Hepatocyte (in vitro differentiated cells): ENCODE results near the gene AP3S1. TPM values are rescaled to one million over a fixed set of nuclear protein-coding genes. Genes with fewer than 3 reads are reported as not detected.

ENCODE experiments used
- DNase-seq: peaks from one replicate; pipeline ENCODE4 v3.0.0-alpha.2; 2016; ENCODE audit warnings: low spot score
- H2AFZ ChIP-seq: fragments of 200-600 bp; sonication (generic); 2 replicates; pipeline ENCODE4 v1.6.0; 2016; ENCODE audit warnings: antibody characterized with exemption, mild to moderate bottlenecking
- H3K27ac ChIP-seq: fragments of 200-600 bp; sonication (generic); 2 replicates; pipeline ENCODE4 v1.5.1; 2016; ENCODE audit warnings: mild to moderate bottlenecking
- H3K27me3 ChIP-seq: fragments of 200-600 bp; sonication (generic); 2 replicates; pipeline ENCODE4 v1.6.1; 2016
- H3K36me3 ChIP-seq: fragments of 200-600 bp; sonication (generic); replicated peaks from 2 replicates; pipeline ENCODE4 v1.5.1; 2016; ENCODE audit warnings: low read depth; ENCODE audit not compliant: insufficient read depth
- H3K4me1 ChIP-seq: fragments of 200-600 bp; sonication (generic); 2 replicates; pipeline ENCODE4 v1.5.1; 2016; ENCODE audit warnings: mild to moderate bottlenecking, moderate library complexity; ENCODE audit not compliant: insufficient read depth
- H3K4me2 ChIP-seq: fragments of 200-600 bp; sonication (generic); 2 replicates; pipeline ENCODE4 v1.6.0; 2016
- H3K4me3 ChIP-seq: fragments of 200-600 bp; sonication (generic); 2 replicates; pipeline ENCODE4 v1.5.1; 2016; ENCODE audit warnings: mild to moderate bottlenecking
- H3K79me2 ChIP-seq: fragments of 200-600 bp; sonication (generic); 2 replicates; pipeline ENCODE4 v1.6.0; 2017; ENCODE audit warnings: mild to moderate bottlenecking
- H3K9me2 ChIP-seq: fragments of 200-600 bp; sonication (generic); replicated peaks from 2 replicates; pipeline ENCODE4 v1.6.0; 2017; ENCODE audit warnings: mild to moderate bottlenecking; ENCODE audit not compliant: insufficient read depth
- H3K9me3 ChIP-seq: fragments of 200-600 bp; sonication (generic); 2 replicates; pipeline ENCODE4 v1.5.1; 2016; ENCODE audit warnings: low read depth, mild to moderate bottlenecking
- H4K20me1 ChIP-seq: fragments of 200-600 bp; sonication (generic); 2 replicates; pipeline ENCODE4 v1.6.0; 2016; ENCODE audit warnings: mild to moderate bottlenecking; ENCODE audit not compliant: insufficient read depth, poor library complexity, severe bottlenecking
- CTCF ChIP-seq: fragments of 200-600 bp; sonication (generic); IDR thresholded peaks from 2 replicates; pipeline ENCODE4 v1.5.1; 2016; ENCODE audit warnings: antibody characterized with exemption, mild to moderate bottlenecking; ENCODE audit not compliant: poor library complexity
- EZH2 ChIP-seq: fragments of 200-600 bp; sonication (generic); IDR thresholded peaks from 2 replicates; pipeline ENCODE4 v1.6.1; 2016; ENCODE audit warnings: antibody characterized with exemption, mild to moderate bottlenecking, borderline replicate concordance
- EZH2phosphoT487 ChIP-seq: fragments of 200-600 bp; sonication (generic); IDR thresholded peaks from one replicate; pipeline ENCODE4 v1.6.1; 2018; ENCODE audit warnings: antibody characterized with exemption, mild to moderate bottlenecking, low read depth, moderate library complexity; ENCODE audit not compliant: unreplicated experiment, severe bottlenecking
- WGBS: methylation state at CpG from one replicate; pipeline ENCODE4 v1.1.6; 2016; ENCODE audit warnings: low lambda C conversion rate; ENCODE audit errors: missing lambda C conversion rate; 5-methylcytosine and 5-hydroxymethylcytosine counted together
- polyA plus RNA-seq: library from polyadenylated mRNA; unstranded; fragments of >200 nt; fragmentation: Nextera tagmentation; extraction: Ambion mirVana; gene quantifications from 2 replicates; pipeline ENCODE4 v1.2.1, GENCODE V29; 2016
- total RNA-seq: library from RNA; depleted of rRNA; stranded (reverse); fragments of >200 nt; gene quantifications from 2 replicates; pipeline ENCODE4 v1.2.3, GENCODE V29; 2014

The AP3S1 gene
- total and polyA plus RNA-seq, 2 experiments from 2014 or later, result 148 to 362 TPM

- 90% methylated on average over 1 of the region's 1 CpG for whole genome bisulfite sequencing
- Histone ChIP-seq H3K27ac (no peak overlapping the region), H3K4me2 (no peak overlapping the region), H4K20me1 (no peaks in the 10 kb centered on the region), H3K4me1 (no peaks in the 10 kb centered on the region), H3K79me2 (no peaks in the 10 kb centered on the region), H3K36me3 (no peaks in the 10 kb centered on the region), H3K27me3 (no peaks in the 10 kb centered on the region), H2AFZ (no peak overlapping the region), H3K9me3 (no peaks in the 10 kb centered on the region), H3K9me2 (no peaks in the 10 kb centered on the region), H3K4me3 (no peak overlapping the region)
- TF ChIP-seq EZH2phosphoT487 (no peak), EZH2 (no peak), CTCF (no peak)
- DNase-seq, result no peak
Observed at GRCh38 chr5:115949096-115949495, 107.4 kb downstream of the AP3S1 start.

- no peaks in the 10 kb centered on the region for H3K9me3 ChIP-seq
- no peaks in the 10 kb centered on the region for H3K9me2 ChIP-seq
- no peak overlapping the region for H2AFZ ChIP-seq
- no peaks in the 10 kb centered on the region for H3K27me3 ChIP-seq
- H3K4me3 ChIP-seq, result no peak overlapping the region
- 81% methylated on average over 4 of the region's 4 CpGs for WGBS
- H3K36me3 ChIP-seq, result no peaks in the 10 kb centered on the region
- no peaks in the 10 kb centered on the region for H3K79me2 ChIP-seq
- TF ChIP-seq EZH2phosphoT487 (no peak), EZH2 (no peak), CTCF (no peak)
- no peaks in the 10 kb centered on the region for H4K20me1 ChIP-seq
- no peak for DNase-seq
- no peak overlapping the region for H3K27ac ChIP-seq
- no peaks in the 10 kb centered on the region for H3K4me1 ChIP-seq
- no peak overlapping the region for H3K4me2 ChIP-seq
Observed at GRCh38 chr5:115952588-115952987, 110.9 kb downstream of the AP3S1 start.

GRCh38 chr5:115954144-115954543 lies 112.4 kb downstream of the AP3S1 start:
- TF ChIP-seq EZH2phosphoT487 (no peak), CTCF (no peak), EZH2 (no peak)
- DNase-seq, result no peak
- no peaks in the 10 kb centered on the region for H3K36me3 ChIP-seq
- H4K20me1 ChIP-seq, result no peaks in the 10 kb centered on the region
- H3K9me2 ChIP-seq, result no peaks in the 10 kb centered on the region
- no peak overlapping the region for H3K4me3 ChIP-seq
- no peak overlapping the region for H3K4me2 ChIP-seq
- no peaks in the 10 kb centered on the region for H3K4me1 ChIP-seq
- no peaks in the 10 kb centered on the region for H3K9me3 ChIP-seq
- no peaks in the 10 kb centered on the region for H3K79me2 ChIP-seq
- no peak overlapping the region for H3K27ac ChIP-seq
- H3K27me3 ChIP-seq, result no peaks in the 10 kb centered on the region
- no peak overlapping the region for H2AFZ ChIP-seq

GRCh38 chr5:115956957-115957356 lies 115.2 kb downstream of the AP3S1 start:
- H3K27me3 ChIP-seq, result peaks cover 13% of the 10 kb centered on the region
- H3K4me2 ChIP-seq, result no peak overlapping the region
- H3K4me1 ChIP-seq, result no peaks in the 10 kb centered on the region
- H3K79me2 ChIP-seq, result no peaks in the 10 kb centered on the region
- H3K27ac ChIP-seq, result no peak overlapping the region
- H3K9me3 ChIP-seq, result no peaks in the 10 kb centered on the region
- no peak overlapping the region for H3K4me3 ChIP-seq
- TF ChIP-seq CTCF, result no peak
- TF ChIP-seq EZH2, result no peak
- no peak for TF ChIP-seq EZH2phosphoT487
- DNase-seq, result no peak
- no peaks in the 10 kb centered on the region for H3K9me2 ChIP-seq
- 60% methylated on average over 6 of the region's 6 CpGs for WGBS
- H4K20me1 ChIP-seq, result no peaks in the 10 kb centered on the region
- H2AFZ ChIP-seq, result no peak overlapping the region
- H3K36me3 ChIP-seq, result no peaks in the 10 kb centered on the region
